Measurements from ENCODE around the gene TCP10L.

Gene TCP10L

DNA sequence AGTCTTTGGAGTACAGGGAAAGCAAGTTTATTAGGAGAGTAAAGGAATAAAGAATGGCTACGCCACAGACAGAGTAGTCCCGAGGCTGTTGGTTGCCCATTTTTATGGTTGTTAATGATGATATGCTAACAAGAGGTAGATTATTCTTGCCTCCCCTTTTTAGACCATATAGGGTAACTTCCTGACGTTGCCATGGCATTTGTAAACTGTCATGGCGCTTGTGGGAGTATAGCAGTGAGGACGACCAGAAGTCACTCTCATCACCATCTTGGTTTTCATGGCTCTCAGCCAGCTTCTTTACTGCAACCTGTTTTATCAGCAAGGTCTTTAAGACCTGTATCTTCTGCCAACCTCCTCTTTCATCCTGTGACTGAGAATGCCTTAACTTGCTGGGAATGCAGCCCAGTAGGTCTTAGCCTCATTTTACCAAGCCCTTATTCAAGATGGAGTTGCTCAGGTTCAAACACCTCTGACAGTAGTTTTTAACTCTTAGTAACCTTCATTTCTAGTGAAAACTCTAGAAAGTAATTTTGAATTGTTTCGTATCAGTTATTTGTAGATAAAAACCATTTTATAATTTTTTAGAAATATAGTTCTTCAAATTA lies 26.2 kb downstream of the TCP10L start:
- no peak for TF ChIP-seq USF1 (IDR thresholded peaks at IDR 0.05)
- TF ChIP-seq REST (IDR thresholded peaks at IDR 0.05; ENCODE audit: low read depth): no peak
- no peak for TF ChIP-seq NFIC (IDR thresholded peaks at IDR 0.05)
- no peak for TF ChIP-seq TCF12 (IDR thresholded peaks at IDR 0.05; ENCODE audit: low read depth)
- TF ChIP-seq ZBTB7A (IDR thresholded peaks at IDR 0.05; ENCODE audit: low read depth): no peak
- no peak for TF ChIP-seq YY1 (IDR thresholded peaks at IDR 0.05; ENCODE audit: low read depth)
- no peak for TF ChIP-seq CEBPB (IDR thresholded peaks at IDR 0.05)
- TF ChIP-seq RAD21 (IDR thresholded peaks at IDR 0.05; ENCODE audit: low read depth): no peak
- no peak for TF ChIP-seq MAX (IDR thresholded peaks at IDR 0.05)
- no peak for TF ChIP-seq CREB1 (IDR thresholded peaks at IDR 0.05; ENCODE audit: low read depth)
- no peak for TF ChIP-seq EP300 (IDR thresholded peaks at IDR 0.05; ENCODE audit: borderline replicate concordance)
- TF ChIP-seq TEAD4 (IDR thresholded peaks at IDR 0.05): no peak
- TF ChIP-seq EGR1 (IDR thresholded peaks at IDR 0.05): no peak
- no peak for TF ChIP-seq TAF1 (IDR thresholded peaks at IDR 0.05; ENCODE audit: low read depth)
- no peak for TF ChIP-seq FOXM1 (IDR thresholded peaks at IDR 0.05; ENCODE audit: borderline replicate concordance, low read depth)

DNA sequence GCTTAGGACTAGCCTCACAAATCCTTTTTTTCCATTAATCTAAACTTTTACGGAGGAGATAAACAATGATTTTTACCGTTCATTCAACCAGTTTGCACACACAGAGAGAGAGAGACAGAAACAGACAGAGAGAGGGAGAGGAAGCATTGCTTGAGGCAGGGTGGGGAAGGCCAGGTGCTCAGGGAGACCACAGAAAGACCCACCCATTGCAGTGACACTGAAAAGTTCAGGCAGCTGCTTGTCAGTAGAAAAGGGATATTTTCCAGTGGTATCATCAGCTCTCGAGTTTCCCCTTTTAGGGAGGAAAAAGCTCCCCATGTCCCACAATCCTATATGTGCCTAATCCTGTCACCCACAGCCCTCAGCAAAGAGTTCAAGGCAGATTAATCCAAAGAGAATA lies 27.2 kb downstream of the TCP10L start:
- no peak for TF ChIP-seq TCF12 (IDR thresholded peaks at IDR 0.05; ENCODE audit: low read depth)
- no peak for TF ChIP-seq EP300 (IDR thresholded peaks at IDR 0.05; ENCODE audit: borderline replicate concordance)
- no peak for TF ChIP-seq NFIC (IDR thresholded peaks at IDR 0.05)

DNA sequence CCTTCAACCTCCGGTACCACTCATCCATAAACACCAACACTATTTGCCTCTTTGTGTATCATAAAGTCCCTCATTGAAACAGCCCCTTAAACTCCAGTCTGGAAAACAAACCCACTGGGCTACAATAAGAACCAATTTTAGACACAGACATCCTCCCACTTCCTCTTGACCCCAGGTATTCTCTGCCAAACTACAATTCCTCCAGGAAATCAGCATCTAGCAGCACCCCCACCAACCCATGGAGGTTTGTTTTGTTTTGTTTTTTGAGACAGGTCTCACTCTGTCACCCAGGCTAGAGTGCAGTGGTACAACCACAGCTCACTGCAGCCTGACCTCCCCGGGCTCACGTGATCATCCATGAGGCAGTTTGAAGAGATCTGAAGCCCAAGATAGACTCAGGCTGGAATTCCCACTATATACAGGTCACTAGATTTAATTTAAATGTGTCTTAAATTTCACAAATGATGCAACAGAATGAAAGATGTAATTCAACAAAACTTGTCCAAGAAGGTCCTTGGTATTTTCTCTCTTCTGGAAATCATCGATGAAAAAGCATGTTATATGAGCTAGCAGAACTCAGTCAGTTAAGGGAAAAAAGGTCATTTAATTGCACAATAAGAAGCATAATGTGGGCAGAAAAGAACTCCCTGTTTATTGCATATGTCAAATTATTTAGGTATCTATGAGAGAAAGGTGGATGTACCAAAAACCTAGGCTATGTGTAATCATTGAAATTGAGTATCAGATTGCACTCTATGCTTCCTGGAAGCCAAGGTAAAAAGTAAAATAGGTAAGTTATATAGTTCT lies 30.3 kb downstream of the TCP10L start:
- TF ChIP-seq CEBPB (IDR thresholded peaks at IDR 0.05) (no peak), USF1 (IDR thresholded peaks at IDR 0.05) (no peak), CREB1 (IDR thresholded peaks at IDR 0.05; ENCODE audit: low read depth) (no peak), EGR1 (IDR thresholded peaks at IDR 0.05) (no peak), REST (IDR thresholded peaks at IDR 0.05; ENCODE audit: low read depth) (no peak), RAD21 (IDR thresholded peaks at IDR 0.05; ENCODE audit: low read depth) (no peak), MAX (IDR thresholded peaks at IDR 0.05) (no peak), YY1 (IDR thresholded peaks at IDR 0.05; ENCODE audit: low read depth) (no peak), NFIC (IDR thresholded peaks at IDR 0.05) (no peak), TCF12 (IDR thresholded peaks at IDR 0.05; ENCODE audit: low read depth) (no peak), TEAD4 (IDR thresholded peaks at IDR 0.05) (no peak), ZBTB7A (IDR thresholded peaks at IDR 0.05; ENCODE audit: low read depth) (no peak), FOXM1 (IDR thresholded peaks at IDR 0.05; ENCODE audit: borderline replicate concordance, low read depth) (no peak), TAF1 (IDR thresholded peaks at IDR 0.05; ENCODE audit: low read depth) (no peak), EP300 (IDR thresholded peaks at IDR 0.05; ENCODE audit: borderline replicate concordance) (no peak)

GRCh38 chr21:32549886-32550285 lies 35.4 kb downstream of the TCP10L start:
- no peak for TF ChIP-seq YY1 (IDR thresholded peaks at IDR 0.05; ENCODE audit: low read depth)
- no peak for TF ChIP-seq EGR1 (IDR thresholded peaks at IDR 0.05)
- TF ChIP-seq FOXM1 (IDR thresholded peaks at IDR 0.05; ENCODE audit: borderline replicate concordance, low read depth): no peak
- no peak for TF ChIP-seq TEAD4 (IDR thresholded peaks at IDR 0.05)
- no peak for TF ChIP-seq CREB1 (IDR thresholded peaks at IDR 0.05; ENCODE audit: low read depth)
- TF ChIP-seq TCF12 (IDR thresholded peaks at IDR 0.05; ENCODE audit: low read depth): no peak
- TF ChIP-seq CEBPB (IDR thresholded peaks at IDR 0.05): no peak
- TF ChIP-seq ZBTB7A (IDR thresholded peaks at IDR 0.05; ENCODE audit: low read depth): no peak
- TF ChIP-seq MAX (IDR thresholded peaks at IDR 0.05): no peak
- TF ChIP-seq RAD21 (IDR thresholded peaks at IDR 0.05; ENCODE audit: low read depth): no peak
- TF ChIP-seq USF1 (IDR thresholded peaks at IDR 0.05): no peak
- no peak for TF ChIP-seq TAF1 (IDR thresholded peaks at IDR 0.05; ENCODE audit: low read depth)
